Stimulated activated CD8-positive, alpha-beta memory T cell treated with anti-CD3 and anti-CD28 coated beads, Interleukin-12 subunit alpha, Interleukin-12 subunit beta, amount 100 ng/mL, for 1 hour (primary cell): ENCODE measurements around the gene DRD1.

Experiments used
- DNase-seq: peaks from one replicate; pipeline ENCODE4 v3.0.0-alpha.2; 2020; ENCODE audit warnings: low read depth

Gene DRD1

GRCh38 chr5:175444060-175444904, at the start of gene DRD1:
Gene DRD1, minus strand, starts transcription at chr5:175444182. Its CDS starts 1,083 bp downstream, at chr5:175443099.
- peak; percentile 14 for DNase-seq

- no peak for DNase-seq
Measured at GRCh38 chr5:175493726-175494125, 49.7 kb upstream of the DRD1 start.

- no peak for DNase-seq
Measured at GRCh38 chr5:175493260-175493659, 49.3 kb upstream of the DRD1 start.

GRCh38 chr5:175491223-175491622, 47.2 kb upstream of the DRD1 start:
- no peak for DNase-seq

GRCh38 chr5:175489693-175490443, 45.9 kb upstream of the DRD1 start:
- no peak for DNase-seq

- DNase-seq = no peak
Measured at GRCh38 chr5:175487514-175488222, 43.7 kb upstream of the DRD1 start.

GRCh38 chr5:175485631-175486030, 41.6 kb upstream of the DRD1 start:
- no peak for DNase-seq

- DNase-seq = no peak
Measured at GRCh38 chr5:175484829-175485228, 40.8 kb upstream of the DRD1 start.

GRCh38 chr5:175484322-175484721, 40.3 kb upstream of the DRD1 start:
- DNase-seq = no peak

GRCh38 chr5:175483337-175483736, 39.4 kb upstream of the DRD1 start:
- no peak for DNase-seq

GRCh38 chr5:175479125-175479881, 35.3 kb upstream of the DRD1 start:
- no peak for DNase-seq

GRCh38 chr5:175478384-175479124, 34.6 kb upstream of the DRD1 start, which contains the start of gene SFXN1:
Gene SFXN1, plus strand, starts transcription at chr5:175478560. Its CDS starts 13,544 bp downstream, at chr5:175492104.
- DNase-seq = peak; percentile 60

GRCh38 chr5:175478008-175478383, 34.0 kb upstream of the DRD1 start:
- no peak for DNase-seq

GRCh38 chr5:175477440-175477839, 33.5 kb upstream of the DRD1 start:
- no peak for DNase-seq

GRCh38 chr5:175475248-175475647, 31.3 kb upstream of the DRD1 start:
- DNase-seq = no peak

GRCh38 chr5:175472378-175472777, 28.4 kb upstream of the DRD1 start:
- DNase-seq = no peak

- no peak for DNase-seq
Measured at GRCh38 chr5:175471628-175472027, 27.6 kb upstream of the DRD1 start.

GRCh38 chr5:175471196-175471595, 27.2 kb upstream of the DRD1 start:
- no peak for DNase-seq

GRCh38 chr5:175470781-175471180, 26.8 kb upstream of the DRD1 start:
- DNase-seq = no peak

- no peak for DNase-seq
Measured at GRCh38 chr5:175469916-175470315, 25.9 kb upstream of the DRD1 start.

GRCh38 chr5:175468892-175469291, 24.9 kb upstream of the DRD1 start:
- no peak for DNase-seq
